ENCODE results near the gene UCP3. TPM values are rescaled to one million over a fixed set of nuclear protein-coding genes. Genes with fewer than 3 reads are reported as not detected.

Gene UCP3
- total and polyA plus RNA-seq, 9 donors = 0.70 to 2.2 (median 1.1) TPM

- no peaks in the 10 kb centered on the region for H3K27me3 ChIP-seq
- intact Hi-C loops (cut with DNase I) = loop anchor here in 1 of 4 donors (10.0 kb wide), 1 partner anchor 103 kb away; no protein-coding TSS in a partner anchor
- no peak for DNase-seq
- H3K36me3 ChIP-seq = no peaks in the 10 kb centered on the region
- no peaks in the 10 kb centered on the region for H3K9me3 ChIP-seq
- TF ChIP-seq EP300 (IDR thresholded peaks at IDR 0.05) (no peak), CTCF (IDR thresholded peaks at IDR 0.05) (no peak), POLR2A (IDR thresholded peaks at IDR 0.05) (no peak)
- WGBS, 3 donors = 70 to 74% (median 72%) methylated on average over 7 of the region's 7 CpGs
- H3K4me3 ChIP-seq = no peak overlapping the region
- H3K27ac ChIP-seq = no peak overlapping the region
- no peaks in the 10 kb centered on the region for H3K4me1 ChIP-seq (ENCODE audit: insufficient read depth)
Measured at GRCh38 chr11:73962101-73962705, 46.7 kb downstream of the UCP3 start.

GRCh38 chr11:73961321-73961720 is 47.6 kb downstream of the UCP3 start:
- Histone ChIP-seq H3K4me1 (ENCODE audit: insufficient read depth) (no peaks in the 10 kb centered on the region), H3K9me3 (no peaks in the 10 kb centered on the region), H3K27ac (no peak overlapping the region), H3K36me3 (no peaks in the 10 kb centered on the region), H3K27me3 (no peaks in the 10 kb centered on the region), H3K4me3 (no peak overlapping the region)
- 71 to 91% (median 82%) methylated on average over 4 of the region's 4 CpGs for WGBS, 3 donors
- no peak for DNase-seq
- intact Hi-C loops (cut with DNase I) = loop anchor here in 1 of 4 donors (10.0 kb wide), 1 partner anchor 103 kb away; no protein-coding TSS in a partner anchor
- no peak for TF ChIP-seq EP300 (IDR thresholded peaks at IDR 0.05)
- TF ChIP-seq POLR2A (IDR thresholded peaks at IDR 0.05) = no peak
- no peak for TF ChIP-seq CTCF (IDR thresholded peaks at IDR 0.05)

GRCh38 chr11:73958521-73959141 is 50.3 kb downstream of the UCP3 start:
- no peaks in the 10 kb centered on the region for H3K4me1 ChIP-seq (ENCODE audit: insufficient read depth)
- peak in 1 of 5 donors; percentile 13 for DNase-seq
- no peak overlapping the region for H3K4me3 ChIP-seq
- WGBS, 3 donors = 85 to 87% (median 86%) methylated on average over 18 of the region's 18 CpGs
- no peaks in the 10 kb centered on the region for H3K9me3 ChIP-seq
- H3K27ac ChIP-seq = no peak overlapping the region
- H3K27me3 ChIP-seq = no peaks in the 10 kb centered on the region
- H3K36me3 ChIP-seq = no peaks in the 10 kb centered on the region
- intact Hi-C loops (cut with DNase I) = no loop called here
- TF ChIP-seq POLR2A (IDR thresholded peaks at IDR 0.05) = no peak
- no peak for TF ChIP-seq CTCF (IDR thresholded peaks at IDR 0.05)
- no peak for TF ChIP-seq EP300 (IDR thresholded peaks at IDR 0.05)

- Histone ChIP-seq H3K9me3 (no peaks in the 10 kb centered on the region), H3K36me3 (no peaks in the 10 kb centered on the region), H3K27me3 (no peaks in the 10 kb centered on the region), H3K4me1 (ENCODE audit: insufficient read depth) (no peaks in the 10 kb centered on the region), H3K27ac (no peak overlapping the region), H3K4me3 (no peak overlapping the region)
- TF ChIP-seq EP300 (IDR thresholded peaks at IDR 0.05) (no peak), CTCF (IDR thresholded peaks at IDR 0.05) (no peak), POLR2A (IDR thresholded peaks at IDR 0.05) (no peak)
- intact Hi-C loops (cut with DNase I) = no loop called here
- no peak for DNase-seq
- 61 to 66% (median 63%) methylated on average over 23 to 25 of the region's 25 CpGs for WGBS, 3 donors
Measured at GRCh38 chr11:73957654-73958361, 51.1 kb downstream of the UCP3 start.
